IPS DF 19.7 (cell line): ENCODE results near the gene MICAL2.

Experiments
- DNase-seq: peaks from one replicate; pipeline ENCODE4 v3.0.0-alpha.2; 2013; ENCODE audit warnings: low read depth, low spot score

Gene MICAL2

DNA sequence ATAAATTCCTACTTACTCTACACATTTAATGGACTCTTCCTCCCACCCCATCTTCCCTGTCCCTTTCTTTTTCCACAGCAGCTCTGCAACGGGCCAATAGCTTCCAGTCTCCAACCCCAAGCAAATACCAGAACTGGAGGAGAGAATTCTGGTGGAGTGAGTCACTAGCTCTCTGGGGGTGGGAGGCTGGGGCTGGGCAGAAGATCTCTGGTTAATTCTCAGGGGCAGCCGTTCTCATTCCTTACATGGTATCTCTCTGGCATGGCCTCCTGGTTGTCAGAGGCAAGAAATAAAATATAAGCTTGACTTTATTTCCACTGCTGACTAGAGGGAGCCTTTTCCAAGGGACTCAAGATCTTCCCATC, 176.6 kb downstream of the MICAL2 start:
- DNase-seq: peak; percentile 23

DNA sequence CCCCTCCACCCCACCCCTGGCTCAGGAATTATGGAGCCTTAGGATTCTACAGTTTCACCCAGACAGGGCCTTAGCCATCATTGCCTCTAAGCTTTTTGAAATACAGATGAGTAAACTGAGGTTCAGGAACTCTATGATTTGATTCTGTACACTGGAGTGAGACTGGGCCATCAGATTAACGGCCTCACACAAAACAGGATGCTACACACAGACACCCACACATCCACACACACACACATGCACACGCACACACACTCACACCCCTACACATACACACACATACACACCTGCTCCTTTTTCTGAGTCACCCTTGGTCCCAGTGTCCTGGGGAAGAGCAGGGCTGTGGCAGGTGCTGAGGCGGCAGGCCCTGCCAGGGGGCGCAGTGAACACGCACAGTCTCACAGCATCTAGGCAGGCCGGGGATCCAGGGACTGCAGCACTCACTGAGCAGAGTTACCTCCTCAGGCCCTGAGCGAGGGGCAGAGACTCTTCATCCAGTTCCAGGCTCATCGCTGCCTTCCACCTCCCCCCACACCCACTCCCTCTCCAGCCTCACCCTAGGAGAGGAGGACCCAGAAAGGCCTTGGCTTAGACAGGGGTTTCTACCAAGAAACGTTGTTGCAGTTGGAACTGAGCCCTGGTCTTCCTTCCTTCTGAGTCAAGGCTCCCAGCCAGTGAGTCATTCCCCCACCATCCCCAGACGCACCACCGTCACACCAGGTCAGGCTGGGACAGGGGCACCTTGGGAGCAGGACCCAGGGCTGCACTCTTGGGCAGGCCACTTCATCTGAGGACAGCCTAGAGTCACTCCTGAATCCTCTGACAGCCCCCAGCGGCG, 177.2 kb downstream of the MICAL2 start:
- DNase-seq: peak; percentile 38

GRCh38 chr11:12288212-12288930, 178.0 kb downstream of the MICAL2 start:
- peak; percentile 60 for DNase-seq

DNA sequence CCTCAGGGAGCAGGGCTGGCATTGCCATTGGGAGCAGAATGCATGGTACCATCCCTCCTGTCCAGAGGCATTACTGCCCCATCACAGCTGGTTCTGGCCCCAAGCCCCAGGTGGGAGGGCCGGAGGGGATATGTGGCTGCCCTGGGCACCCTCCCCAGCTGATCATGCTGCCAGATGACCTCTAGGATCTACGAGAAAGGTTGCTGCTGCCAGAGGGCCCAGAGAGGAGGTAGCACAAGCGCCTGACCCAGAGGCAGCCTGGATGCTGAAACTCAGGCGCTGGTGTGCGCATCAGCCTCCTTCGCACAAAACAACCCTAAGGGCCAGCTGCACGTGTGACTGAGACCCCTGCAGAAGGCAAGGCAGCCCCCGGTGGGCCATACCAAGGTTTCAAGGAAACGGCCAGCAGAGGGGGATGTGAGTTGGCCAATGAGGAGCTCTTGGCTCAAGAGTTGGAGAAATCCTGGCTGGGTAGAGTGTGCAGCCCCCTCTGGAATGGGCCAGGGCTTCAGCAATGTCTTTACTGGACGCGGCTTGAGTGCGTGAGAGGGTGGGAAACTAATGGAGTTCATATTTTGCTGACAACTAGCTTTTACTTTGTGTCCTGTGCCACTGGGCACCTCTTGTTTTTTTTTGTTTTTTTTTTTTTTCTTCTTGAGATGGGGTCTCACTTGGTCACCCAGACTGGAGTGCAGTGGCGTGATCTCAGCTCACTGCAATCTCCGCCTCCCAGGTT, 178.7 kb downstream of the MICAL2 start:
- DNase-seq: no peak

DNA sequence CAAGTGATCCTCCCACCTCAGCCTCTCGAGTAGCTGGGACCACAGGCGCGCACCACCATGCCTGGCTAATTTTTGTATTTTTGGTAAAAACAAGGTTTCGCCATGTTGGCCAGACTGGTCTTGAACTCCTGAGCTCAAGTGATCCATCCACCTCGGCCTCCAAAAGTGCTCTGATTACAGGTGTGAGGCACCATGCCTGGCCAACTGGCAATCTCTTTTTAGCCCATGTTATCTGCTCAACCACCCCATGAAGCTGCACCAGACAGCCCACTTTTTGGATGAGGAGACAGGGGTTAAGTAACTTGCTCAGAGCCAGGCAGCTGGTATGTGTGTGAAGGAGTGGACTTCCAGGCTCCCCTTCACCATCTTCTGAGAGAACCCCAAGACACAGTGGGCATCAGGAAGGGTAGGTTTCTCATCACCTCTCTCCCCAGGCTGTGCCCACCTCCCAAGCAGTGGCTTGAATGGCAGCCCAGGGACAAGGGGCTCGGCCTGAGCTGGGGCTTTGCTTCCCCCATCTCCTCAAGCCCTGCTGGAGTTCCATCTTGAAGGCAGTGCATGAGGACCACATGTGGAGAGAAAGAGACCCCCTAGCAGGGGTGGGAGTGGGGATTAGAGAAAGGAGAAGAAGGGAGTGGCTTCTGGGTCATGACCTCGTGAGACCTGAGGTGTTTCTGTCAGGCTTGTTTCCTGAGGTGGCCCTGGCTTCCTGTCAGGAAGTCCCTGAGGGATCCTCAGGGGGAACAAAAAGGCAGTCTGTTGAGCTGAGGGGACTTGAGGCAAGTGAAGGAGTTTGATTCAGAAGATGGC, 179.5 kb downstream of the MICAL2 start:
- no peak for DNase-seq

DNA sequence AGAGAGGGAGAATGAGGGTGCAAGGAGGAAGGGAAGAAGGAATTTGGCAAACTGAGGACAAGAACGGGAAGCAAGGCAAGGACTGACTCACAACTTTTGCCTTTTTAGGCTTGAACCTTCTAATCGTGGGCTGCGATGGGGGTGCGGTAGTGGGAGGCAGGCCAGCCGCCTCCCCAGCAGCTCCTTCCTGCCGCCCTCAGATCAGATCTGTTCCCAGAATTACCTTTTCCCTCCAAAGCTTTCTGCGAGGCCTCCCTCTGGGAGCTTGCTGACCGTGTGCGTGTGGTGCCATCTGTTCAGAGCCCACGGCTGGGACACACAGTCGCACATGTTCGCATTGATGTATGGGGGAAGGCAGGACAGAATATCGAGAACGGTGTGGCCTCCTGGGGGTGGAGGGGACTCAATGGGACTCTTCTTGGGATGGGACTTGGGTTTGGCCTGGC, 180.1 kb downstream of the MICAL2 start:
- DNase-seq: no peak

DNA sequence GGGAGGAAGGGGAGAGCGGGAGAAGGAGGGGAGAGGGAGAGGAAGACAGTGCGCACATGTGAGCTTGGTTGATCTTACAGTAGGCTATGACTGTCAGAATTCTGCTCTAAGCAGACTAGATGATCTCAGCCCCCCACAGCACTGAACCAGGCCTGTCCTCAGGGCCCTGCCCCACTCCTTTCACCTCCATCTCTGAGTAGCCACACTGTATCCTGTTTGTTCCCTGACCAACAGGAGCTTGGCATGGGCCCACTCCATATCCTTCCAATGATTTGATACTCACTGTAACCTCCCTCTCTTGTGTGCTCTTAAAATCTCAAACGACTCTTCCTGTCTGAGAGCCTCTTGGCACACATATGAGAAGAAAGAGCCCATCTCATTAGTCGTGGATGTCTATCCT, 180.9 kb downstream of the MICAL2 start:
- DNase-seq: no peak

- DNase-seq: no peak
Measured at GRCh38 chr11:12291766-12292165, 181.4 kb downstream of the MICAL2 start.

GRCh38 chr11:12292766-12293165, 182.4 kb downstream of the MICAL2 start:
- no peak for DNase-seq

DNA sequence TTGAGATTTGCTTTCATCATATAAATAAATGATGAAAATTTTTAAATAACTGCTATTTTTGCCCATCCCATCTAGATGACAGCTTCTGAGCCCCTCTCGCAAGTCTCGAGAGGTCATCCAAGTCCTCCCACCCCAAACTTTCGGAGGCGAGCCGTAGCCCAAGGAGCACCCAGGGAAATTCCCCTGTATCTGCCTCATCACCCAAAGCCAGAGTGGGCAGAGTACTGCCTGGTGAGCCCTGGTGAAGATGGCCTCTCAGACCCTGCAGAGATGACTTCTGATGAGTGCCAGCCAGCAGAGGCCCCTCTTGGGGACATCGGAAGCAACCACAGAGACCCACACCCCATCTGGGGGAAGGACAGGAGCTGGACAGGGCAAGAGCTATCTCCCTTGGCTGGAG, 183.1 kb downstream of the MICAL2 start:
- no peak for DNase-seq

DNA sequence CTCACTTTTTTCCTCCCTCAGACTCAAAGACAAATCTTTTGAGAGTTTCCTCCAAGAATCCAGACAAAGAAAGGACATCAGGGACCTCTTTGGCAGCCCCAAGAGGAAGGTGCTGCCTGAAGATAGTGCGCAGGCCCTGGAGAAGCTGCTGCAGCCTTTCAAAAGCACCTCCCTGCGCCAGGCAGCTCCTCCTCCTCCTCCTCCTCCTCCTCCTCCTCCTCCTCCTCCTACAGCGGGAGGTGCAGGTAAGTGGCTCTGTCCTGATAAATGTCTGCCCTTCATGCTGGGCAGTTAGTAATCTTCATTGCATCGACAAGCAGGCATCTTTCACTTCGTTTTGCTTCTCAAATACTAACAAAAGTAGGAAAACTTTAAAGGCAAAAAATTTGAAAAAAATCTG, 184.2 kb downstream of the MICAL2 start:
- DNase-seq: no peak

DNA sequence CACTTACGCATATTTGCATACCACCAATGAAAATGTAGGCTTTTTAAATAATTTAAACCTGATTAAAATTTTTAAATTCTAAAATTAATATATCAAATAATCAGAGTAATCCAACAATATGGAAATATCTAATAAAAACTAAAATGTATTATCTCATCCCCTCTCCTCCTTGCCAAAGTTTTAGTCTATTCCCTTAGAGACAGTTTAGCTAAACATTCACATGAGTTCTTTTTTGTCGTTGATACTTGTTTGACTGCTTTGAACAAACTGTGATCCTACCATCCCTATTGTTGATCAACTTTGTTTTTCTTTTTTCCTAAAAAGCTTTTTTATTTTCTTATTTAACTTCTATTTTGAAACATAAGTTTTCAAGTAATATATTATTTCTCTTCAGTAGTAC, 185.6 kb downstream of the MICAL2 start:
- no peak for DNase-seq

DNA sequence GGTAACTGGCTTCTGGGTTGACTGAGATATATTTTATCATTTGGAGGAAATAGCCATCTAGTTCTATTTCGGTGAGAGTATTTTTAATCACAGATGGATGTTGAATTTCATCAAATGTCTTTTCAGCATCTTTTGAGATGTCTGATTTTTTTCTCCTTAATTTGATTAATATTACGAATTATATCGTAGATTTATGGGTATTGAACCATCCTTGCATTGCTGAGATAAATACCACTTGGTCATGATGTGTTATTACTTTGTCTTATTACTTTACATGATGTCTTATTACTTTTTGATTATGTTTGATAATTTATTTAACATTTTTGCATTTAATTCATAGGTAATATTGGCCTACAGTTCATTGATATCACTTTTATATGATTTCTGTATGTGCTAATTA, 188.2 kb downstream of the MICAL2 start:
- DNase-seq: no peak

GRCh38 chr11:12301379-12301778, 191.0 kb downstream of the MICAL2 start:
- DNase-seq: no peak

DNA sequence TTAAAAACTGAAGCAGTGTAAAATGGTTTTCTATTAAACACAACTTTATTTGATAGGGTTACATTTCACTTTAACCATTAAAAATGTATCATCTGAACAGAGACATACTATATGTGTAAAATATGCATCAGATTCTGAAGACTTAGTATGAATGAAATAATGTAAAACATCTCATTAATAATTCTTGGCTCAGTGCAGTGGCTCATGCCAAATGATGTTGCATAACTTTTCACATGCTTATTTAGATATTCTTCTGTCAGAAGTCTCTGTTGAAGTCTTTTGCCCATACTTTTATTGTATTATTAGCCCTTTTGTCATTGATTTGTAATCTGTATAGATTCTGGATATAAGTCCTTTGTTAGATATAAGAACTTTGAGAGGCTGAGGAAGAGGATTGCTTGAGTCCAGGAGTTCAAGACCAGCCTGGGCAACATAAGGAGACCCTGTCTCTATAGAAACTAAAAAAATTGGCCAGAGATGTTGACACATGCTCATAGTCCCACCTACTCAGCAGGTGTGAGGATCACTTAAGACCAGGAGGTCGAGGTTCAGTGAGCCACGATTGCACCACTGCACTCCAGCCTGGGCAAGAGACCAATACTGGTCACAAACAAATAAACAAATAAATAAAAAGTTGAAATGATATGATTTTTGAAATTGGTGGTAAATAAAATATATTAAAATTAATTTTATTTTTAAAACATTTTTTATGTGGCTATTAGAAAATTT, 193.2 kb downstream of the MICAL2 start:
- DNase-seq: no peak

DNA sequence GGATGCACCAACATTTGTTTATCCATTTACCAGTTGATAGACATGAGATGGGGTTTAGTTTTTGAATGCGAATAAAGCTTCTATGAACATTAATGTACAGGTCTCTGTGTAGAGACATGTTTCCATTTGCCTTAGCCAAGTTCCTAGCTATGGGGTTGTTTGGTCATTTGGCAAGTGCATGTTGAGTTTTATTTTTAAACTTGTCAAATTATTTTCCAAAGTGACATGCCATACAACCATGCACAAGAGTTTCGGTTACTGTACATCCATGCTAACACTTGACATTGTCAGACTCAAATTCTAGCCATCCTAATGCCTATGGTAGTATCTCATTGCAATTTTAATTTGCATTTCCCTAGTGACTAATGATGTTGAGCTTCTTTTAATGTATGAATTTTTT, 196.4 kb downstream of the MICAL2 start:
- DNase-seq: no peak

- no peak for DNase-seq
Measured at GRCh38 chr11:12312132-12312531, 201.7 kb downstream of the MICAL2 start.
